ENCODE data around the gene SH3RF3.
A peak's percentile ranks its signal among the peaks of the same experiment; 100 is the strongest.

SH3RF3 gene

DNA sequence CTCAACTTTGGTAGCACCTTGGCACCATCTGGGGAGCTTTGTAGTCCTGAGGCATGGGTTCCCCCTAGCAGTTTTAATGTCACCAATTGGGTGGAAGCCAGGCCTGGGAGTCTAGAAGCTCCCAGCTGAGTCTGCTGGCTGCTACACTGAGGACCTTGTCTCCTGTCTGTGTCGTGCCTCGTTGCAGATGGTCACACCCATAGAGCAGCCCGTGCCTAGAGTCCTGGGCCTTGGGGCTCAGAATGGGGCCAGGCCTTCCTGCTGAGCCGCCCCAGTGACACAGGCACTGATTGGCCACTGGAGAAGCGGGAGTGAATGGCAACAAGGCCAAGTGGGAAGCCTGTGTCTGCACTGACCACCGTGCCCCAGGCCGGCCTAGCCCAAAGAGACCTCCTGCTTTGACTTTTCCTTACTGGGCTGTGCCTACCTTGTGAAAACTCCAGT lies 113.2 kb downstream of the SH3RF3 start:
- DNase-seq (ENCODE audit: low spot score), result no peak

DNA sequence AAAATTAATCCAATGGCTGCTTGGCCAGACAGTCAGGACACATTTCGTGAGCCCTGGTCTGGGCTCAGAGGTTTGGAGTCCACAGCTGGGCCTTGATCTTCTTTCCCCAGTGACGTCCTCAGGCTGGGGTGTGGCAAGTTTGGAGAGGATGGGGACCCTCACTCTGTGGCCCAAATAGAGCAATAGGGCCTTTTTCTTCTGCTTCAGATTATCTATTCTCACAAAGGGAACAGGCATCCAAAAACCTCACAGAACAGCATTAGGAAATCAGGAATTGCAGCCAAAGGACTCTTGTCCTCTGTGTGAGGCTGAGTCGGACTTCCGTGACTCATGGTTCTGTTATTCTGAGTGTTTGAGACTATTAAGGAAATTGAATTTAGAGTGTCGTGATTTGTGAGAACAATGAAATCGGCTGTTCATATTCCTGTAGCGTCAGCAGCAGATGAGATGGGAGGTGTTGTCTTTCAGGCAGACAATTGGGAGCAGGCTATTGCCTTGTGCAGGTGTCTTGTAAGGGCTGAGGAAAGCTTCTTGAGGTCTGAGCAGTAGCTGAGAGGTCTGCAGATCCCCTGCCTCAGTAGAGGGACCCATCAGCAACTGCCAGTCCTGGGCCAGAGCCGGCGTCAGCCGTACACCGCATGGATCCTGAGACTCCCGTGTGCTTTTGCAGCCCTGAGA lies 113.8 kb downstream of the SH3RF3 start:
- peak; percentile 41 for DNase-seq (ENCODE audit: low spot score)

DNA sequence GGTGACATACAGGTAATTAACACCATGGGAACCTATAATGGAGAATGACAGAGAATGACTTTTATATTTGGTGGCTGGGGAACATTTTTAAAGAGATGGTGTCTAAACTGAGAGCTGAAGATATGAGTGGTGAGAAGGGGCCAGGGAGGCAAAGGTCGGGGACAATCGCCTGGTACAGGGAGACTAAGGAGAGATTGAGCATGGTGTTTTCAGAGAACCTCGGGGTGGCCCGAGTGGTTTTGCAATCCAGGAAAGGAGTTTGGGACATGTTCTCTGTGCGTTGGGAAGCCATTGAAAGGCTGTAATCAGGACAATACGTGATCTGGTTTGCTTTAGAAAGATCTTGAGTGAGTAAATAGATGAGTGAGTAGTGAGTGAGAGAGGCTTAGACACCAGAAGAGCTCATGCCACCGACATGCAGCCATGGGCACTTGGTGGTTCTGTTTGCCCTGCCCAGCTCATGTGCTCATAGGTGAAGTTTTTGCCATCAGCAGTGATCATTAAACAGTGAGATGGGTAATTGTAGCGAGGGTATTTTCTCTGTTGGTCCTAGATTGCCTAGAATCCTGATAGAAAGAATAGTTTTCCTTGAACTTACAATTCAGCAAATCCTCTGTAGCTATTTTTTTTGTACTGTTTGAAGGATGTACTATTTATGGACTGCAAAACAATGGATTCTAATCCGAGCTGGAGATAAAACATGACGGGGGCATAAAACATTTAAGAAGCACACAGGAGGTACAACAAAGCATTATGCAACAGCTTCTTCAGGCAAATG lies 114.7 kb downstream of the SH3RF3 start:
- DNase-seq (ENCODE audit: low spot score), result no peak

DNA sequence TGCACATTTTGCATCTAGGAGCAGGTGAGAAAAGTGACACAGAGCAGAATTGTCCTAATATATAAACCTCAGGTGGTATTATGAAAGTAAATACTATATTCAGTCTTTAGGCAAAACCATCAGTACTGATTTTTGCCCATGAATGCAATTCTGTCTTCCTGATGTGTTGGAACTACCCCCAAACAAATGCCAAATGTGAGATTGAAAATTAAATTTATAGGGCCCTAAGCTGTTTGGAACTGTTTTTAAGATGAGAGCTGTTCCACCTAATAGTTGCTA lies 115.2 kb downstream of the SH3RF3 start:
- DNase-seq (ENCODE audit: low spot score), result no peak

DNA sequence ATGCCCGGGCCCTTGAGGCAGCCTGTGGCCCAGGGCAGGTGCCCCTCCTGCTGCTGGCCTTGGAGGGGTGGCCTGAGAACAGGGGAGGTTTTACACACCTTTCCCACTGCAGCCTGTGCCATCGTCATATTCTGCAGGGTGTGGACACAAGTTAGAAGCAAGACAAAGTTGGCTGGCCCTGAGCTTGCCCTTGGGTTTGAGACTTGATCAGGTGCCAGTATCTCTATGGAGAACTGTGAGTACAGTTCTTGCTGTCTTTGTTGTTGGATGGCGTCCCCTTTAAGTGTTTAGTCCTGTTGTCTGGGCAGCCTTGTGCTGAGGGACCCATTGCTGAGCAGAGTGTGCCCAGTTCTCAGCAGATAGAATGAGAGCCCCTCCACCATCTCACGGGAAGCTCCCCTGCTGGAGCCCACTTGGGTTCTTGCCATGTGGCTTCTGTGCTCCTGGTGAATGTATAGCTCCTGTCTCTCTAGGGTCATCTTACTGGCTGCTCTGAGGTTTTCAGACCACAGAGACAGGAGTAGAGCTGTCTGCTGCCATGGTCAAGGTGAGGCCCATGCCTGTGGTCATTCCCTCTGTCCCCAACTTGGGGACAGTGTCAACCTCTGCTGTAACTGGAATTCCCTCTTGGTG lies 115.9 kb downstream of the SH3RF3 start:
- no peak for DNase-seq (ENCODE audit: low spot score)

DNA sequence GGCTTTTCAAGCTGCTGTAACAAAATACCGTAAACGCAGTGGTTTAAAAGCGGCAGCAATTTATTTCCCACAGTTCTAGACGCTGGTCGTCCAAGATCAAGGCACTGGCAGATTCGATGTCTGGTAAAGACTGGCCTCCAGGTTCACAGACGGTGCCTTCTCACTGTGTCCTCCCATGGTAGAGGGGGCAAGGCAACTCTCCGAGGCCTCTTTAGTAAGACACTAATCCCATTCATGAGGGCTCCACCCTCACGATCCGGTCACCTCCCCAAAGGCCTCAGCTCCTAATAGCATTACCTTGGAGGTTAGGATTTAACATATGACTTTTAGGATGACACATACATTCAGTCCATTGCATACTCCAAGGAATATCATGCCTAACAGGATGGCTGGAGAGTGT lies 117.2 kb downstream of the SH3RF3 start:
- no peak for DNase-seq (ENCODE audit: low spot score)

DNA sequence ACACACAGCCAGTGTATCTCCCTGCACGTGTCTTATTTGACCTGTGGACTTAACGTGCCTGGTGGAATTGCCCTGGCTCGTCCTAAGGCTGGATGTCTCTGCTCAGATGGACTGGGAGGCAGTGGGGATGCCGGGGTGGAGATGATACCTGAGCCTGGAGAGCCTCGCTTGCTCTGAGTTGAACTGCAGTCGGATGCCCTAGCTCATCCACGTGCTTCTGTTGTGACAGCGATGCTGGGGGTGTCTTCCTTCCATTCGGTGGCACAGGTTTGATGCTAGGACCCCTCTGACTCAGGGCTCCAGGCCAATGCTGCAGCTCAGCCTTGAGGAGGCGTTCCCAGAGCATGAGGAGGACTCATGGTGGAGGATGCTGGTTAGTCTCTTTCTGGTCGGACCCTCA lies 117.6 kb downstream of the SH3RF3 start:
- DNase-seq (ENCODE audit: low spot score), result no peak

DNA sequence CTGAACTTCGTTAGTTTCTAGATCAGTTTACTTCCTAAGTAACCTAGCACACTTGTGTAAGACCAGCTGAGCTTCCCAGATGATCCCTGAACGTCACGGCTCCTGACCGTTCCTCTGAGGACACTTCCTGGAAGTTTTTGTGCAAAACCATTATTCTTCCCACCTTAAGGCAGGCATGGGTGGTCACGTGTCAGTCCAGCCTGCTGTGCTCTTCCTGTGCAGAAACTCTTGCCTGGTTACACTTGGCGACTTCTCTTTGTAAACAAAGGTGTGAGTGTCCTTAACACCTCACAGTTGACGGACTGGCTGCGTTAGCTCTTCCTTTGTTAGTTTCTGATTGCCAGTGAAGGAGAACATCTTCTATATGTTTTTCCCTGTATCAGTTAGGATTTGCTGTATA lies 118.3 kb downstream of the SH3RF3 start:
- DNase-seq (ENCODE audit: low spot score), result no peak

DNA sequence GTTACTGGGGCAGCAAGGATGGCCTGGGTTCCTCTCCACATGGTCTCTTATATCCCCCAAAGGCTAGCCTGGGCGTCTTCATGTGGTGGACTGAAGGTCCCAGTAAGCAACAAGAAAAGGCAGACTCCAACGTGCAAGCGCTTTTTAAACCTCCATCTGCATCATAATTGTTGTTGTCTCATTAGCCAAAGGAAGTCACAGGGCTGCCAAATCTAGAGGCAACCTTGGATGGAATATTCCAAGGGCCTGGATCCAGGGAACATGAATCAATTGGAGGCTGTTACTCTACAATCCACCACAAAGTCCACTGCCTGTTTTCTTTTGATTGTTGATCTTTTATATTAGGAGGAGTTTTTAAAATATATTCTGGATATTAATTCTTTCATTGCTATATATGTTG lies 118.8 kb downstream of the SH3RF3 start:
- DNase-seq (ENCODE audit: low spot score), result no peak

DNA sequence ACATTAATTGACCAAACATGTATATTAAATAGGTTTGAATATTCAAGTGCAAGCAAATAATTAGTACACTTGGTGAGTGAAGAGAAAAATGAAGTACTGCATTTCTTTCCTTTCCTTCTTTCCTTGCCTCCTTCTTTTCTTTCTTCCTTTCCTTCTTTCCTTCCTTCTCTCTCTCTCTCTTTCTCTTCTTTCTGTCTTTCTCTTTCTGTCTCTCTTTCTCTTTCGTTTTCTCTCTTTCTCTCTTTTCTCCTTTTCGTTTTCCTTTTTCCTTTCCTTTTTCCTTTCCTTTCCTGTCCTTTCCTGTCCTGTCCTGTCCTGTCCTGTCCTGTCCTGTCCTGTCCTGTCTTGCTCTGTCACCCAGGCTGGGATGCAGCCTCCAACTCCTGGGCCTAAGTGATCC lies 119.6 kb downstream of the SH3RF3 start:
- no peak for DNase-seq (ENCODE audit: low spot score)

DNA sequence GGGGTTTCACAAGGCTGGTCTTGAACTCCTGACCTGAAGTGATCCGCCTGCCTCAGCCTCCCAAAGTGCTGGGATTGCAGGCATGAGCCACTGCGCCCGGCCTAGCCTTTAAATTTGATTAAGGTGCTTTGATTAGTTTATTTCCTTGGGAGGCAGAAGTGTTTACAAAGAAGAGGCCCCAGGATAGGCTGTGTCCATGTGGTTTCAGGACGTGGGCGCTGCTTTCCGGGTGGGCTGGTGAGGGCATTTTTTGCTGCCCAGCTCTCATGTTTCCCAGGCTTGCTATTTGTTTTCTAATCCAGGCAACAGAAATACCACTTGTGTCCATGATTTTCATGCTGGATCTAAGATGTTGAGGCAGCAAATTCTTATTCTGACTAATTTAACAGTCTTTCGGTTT lies 124.2 kb downstream of the SH3RF3 start:
- no peak for DNase-seq (ENCODE audit: low spot score)

DNA sequence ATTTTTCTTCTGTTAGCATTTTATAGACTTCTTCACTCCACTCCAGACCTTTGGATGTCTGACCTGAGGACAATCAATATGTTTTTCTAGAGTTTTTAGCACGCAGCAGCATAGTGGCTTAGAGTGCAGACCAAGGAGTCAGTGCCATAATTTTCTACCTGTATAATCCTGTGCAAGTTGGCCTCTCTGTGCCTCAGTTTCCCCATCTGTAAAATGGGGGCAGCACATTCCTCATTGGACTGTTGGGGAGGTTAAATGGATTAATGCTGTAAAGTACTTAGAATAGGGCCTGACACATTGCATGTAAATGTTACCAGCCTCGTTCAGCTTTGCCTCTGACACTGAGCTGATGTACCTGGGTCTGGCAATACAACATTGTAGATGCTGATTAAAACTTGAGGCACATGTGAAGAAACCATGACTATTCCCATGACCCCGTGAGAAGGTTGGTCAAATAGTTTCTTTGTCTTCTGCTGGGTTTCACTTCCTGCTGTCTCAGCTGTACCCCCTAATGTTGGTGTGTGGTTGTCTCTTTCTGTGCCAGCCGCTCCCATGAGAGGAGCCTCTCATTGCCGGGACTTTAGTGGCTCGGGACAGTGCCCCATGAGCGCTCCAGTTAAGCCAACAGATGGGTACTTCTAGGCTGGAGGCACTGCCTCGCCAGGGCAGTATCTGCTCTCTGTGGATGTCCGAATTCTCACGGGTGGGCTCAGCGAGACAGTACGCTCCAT lies 125.3 kb downstream of the SH3RF3 start:
- no peak for DNase-seq (ENCODE audit: low spot score)

DNA sequence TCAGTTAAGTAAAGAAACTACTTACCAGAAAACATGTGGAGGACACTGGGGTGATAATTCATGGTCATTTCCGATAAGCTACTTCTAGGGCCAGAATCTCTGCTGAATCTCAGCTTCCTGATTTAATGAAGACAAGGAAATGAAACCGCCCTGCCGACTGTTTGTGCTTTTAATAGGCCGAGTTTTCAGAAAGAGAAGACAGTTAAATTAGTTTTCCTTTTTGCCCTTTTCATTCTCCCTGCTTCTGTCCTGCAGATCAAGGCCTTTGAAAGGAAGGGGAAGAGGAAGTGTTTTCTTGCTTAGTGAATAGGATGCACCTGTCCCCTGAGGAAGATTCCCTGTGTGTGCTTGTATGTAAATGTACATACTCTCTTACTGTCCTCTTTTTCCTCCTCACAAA lies 126.6 kb downstream of the SH3RF3 start:
- no peak for DNase-seq (ENCODE audit: low spot score)

DNA sequence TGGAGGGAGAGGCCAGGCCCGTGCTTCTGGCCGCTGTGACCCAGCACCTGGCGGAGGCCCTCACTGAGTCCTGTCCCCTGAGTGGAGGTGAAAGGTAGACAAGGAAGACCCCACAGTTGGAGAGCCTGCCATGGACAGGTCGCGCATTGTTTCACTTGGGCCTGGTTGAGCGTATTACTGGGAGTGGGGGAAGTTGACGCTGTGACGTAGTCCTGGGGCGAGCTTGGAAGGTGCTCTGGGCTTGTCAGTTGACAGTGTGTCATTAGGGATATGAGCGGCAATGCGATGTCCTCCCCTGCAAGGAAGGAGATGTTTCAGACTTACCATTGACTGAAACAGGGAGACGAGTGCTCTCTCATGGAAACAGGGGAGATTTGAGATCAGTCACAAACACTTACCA lies 127.1 kb downstream of the SH3RF3 start:
- no peak for DNase-seq (ENCODE audit: low spot score)

DNA sequence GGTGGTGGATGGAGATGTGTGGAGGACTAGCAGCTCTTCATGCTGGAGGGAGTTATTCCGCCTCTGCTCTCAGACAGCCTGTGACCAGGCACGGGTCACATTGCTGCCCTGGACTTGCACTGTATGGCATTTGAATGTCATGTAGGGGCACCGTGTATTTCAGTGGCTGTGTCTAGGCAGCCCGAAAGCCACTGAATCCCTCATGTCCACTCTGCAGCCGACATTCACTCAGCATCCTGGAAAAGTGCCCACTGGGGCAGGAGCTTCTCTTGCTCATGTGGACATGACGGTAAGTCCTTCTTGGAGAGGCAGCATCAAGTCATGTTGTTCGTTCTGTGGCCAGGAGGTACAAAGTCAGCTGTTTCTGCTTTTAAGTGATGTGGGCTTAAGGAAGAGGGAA lies 127.9 kb downstream of the SH3RF3 start:
- no peak for DNase-seq (ENCODE audit: low spot score)

DNA sequence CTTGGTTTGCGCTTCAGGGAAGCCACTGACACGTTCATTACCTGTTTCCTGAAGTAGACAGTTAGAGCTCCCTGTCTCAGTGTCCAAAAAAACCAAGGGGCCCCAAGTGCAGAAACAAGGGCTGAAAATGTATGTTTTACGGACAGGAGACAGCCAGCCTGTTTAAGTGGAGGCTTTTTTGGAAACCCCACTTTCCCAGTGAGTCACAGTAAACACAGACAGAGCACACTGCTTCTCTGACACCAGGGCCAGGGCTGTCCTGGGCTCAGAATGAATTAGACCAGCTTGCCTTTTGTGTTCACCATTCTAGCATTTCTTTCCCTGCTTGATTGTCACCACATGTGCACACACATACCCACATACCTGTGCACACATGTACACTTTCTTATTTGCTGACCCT lies 128.6 kb downstream of the SH3RF3 start:
- no peak for DNase-seq (ENCODE audit: low spot score)

DNA sequence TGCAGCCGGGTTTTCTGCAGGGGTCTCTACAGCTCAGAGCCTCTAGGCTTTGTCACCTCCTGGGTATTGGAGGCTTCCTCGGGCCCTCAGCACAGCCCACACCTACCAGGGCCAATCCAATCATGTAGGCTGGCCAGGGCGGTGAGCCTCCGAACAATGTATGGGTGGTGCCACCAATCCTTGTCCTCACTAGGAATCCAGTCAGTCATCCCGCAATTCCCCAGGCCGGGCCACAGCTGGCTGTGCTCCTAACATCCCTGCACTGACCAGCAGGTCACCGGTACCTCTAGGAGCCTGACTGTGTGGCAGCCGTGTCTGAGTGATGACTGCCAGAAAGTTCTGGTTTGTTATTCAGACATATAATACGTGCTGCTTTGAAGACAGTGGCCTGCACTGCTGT lies 129.4 kb downstream of the SH3RF3 start:
- no peak for DNase-seq (ENCODE audit: low spot score)

DNA sequence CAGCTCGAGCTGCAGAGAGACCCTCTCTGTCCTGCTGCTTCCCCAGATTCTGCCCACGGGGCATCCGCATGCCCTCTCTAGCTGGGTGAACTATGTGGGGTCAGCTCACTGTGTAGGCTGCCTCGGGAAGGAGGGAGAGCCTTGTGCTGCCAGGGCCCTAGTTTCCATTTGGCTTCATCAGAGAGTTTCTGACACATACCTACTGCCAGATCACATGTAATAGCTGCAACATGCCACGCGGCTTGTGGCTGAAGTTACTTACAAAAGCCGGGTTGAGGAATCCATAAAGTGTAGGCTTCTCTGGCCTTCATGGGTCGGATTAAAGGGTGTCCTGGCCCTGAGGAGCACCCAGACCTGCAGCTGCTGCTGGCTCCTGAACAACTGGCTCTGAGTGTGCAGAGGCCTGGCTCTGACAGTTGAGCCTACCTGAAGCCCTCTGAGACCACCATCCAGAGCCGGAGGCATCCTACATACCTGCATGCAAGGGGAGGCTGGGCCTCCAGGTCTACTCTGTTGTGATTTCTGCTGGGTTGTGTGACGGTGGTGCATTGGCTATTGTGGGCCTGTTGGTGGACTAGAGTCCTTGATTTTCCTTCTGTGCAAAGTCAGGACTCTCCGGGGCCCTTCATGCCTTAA lies 130.0 kb downstream of the SH3RF3 start:
- DNase-seq (ENCODE audit: low spot score), result no peak

DNA sequence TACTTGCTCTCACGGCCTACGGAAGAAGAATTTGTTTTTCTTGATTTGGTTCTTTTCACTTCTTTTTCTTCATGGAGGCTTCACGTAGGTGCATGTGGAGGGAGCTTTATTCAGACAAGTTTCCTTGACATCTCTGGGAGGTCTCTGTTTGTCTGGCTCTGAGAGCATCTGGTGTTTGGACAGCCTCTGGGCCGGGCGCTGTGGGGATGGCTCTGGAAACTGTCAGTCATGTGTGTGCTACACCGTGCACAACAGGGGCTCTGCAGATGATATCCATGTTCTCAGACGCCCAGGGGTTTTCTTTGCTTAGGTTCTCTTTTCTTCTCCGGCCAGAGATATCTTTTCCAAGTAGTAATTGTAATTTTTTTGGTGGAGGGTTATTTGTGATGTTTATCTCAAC lies 130.7 kb downstream of the SH3RF3 start:
- DNase-seq (ENCODE audit: low spot score), result no peak

DNA sequence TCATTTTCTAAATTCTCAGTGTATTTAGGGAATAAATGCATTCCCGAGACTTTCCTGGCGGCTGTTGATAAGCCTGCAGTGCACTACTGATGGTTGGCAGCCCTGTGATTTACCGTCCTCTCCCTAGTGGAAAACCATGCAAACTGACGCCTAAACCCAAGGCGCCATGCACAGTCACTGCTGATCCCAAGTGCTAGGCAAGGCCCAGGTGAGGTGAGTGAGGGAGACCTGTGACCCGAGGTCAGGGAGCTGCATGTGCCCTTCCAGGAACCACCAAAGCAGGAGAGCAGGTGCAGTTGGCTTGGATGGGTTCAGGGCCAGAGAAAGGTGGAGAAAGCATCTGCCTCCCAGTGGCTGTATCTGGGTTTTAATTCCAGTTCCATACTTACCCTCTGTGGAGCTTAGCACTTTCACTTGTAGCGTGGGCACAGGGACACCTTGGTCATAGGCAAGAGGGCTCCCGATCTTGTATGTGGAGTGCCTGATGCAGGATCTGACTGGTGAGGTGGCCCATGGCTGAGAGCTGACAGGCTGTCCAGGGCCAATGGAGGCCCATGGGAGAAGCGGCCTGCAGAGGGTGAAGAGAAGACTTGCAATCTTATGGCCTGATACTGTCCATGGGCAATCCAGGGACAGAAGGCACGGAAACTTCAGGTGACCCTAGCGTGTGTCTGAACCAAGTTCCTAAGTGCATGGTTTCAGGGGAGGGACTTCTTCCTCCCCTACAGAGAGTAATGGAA lies 131.3 kb downstream of the SH3RF3 start:
- no peak for DNase-seq (ENCODE audit: low spot score)

DNA sequence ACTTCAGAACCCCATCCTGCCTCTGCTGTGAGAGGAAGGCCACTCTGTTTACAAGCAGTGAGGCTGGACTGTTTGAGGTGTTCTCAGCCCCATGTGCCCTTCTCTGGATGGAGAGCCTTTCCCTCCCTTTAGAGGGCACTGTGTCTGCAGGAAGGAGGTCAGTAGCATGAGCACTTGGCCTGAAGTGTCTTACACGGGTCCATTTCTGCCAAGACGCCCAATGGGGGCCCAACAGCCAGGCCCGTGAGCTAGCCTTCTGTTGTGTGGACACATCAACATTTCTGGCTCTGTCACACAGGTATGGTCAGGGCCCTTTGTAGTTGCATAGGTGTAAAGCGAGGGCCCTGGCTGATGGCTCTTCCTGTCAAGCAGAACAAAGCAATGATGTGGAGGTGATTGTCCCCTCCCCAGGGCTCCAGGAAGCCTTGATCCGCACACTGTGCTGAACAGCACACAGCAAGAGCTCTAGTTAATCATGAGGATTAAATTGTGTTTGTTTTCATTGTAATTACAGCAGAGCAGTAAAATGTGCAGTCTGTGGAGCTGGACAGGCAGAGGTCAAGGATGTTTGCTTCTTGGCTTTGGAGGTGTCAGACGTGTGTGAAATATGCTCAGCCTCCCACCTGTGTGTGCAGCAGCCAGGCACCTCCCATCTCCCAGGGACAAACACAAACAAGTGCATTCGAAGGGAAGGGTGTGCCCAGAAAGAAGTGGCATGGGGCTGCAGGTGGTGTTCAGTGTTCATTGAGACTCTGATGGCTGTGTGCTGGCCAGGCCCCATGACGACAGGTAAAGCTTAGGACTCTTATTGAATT lies 132.1 kb downstream of the SH3RF3 start:
- peak; percentile 52 for DNase-seq (ENCODE audit: low spot score)
